HepG2 (cell line): ENCODE data around the gene BTRC. TPM values are rescaled to one million over a fixed set of nuclear protein-coding genes. Genes with fewer than 3 reads are reported as not detected.
A peak's percentile ranks its signal among the peaks of the same experiment; 100 is the strongest.

Source experiments
- AHR ChIP-seq: IDR thresholded peaks from 2 replicates; pipeline ENCODE4 v1.6.1; 2018; ENCODE audit warnings: missing genetic modification reagents, missing compliant biosample characterization
- ARID5B ChIP-seq: IDR thresholded peaks from 2 replicates; pipeline ENCODE4 v1.4.0; 2020; ENCODE audit warnings: mild to moderate bottlenecking, missing genetic modification reagents
- BRF2 ChIP-seq: sonication (generic); formaldehyde crosslinking; IDR thresholded peaks from 2 replicates; pipeline ENCODE4 v1.8.1; 2022; ENCODE audit warnings: mild to moderate bottlenecking, missing genetic modification reagents
- CSRNP1 ChIP-seq: sonication (generic); formaldehyde crosslinking; IDR thresholded peaks from 2 replicates; pipeline ENCODE4 v1.8.1; 2023; ENCODE audit warnings: mild to moderate bottlenecking, missing genetic modification reagents
- FOXC1 ChIP-seq: sonication (generic); formaldehyde crosslinking; IDR thresholded peaks from 2 replicates; pipeline ENCODE4 v1.8.0; 2022; ENCODE audit warnings: mild to moderate bottlenecking, missing genetic modification reagents, borderline replicate concordance
- HNRNPLL ChIP-seq: fragments of 200-400 bp; formaldehyde crosslinking; IDR thresholded peaks from 2 replicates; pipeline ENCODE4 v1.6.1; 2017; ENCODE audit warnings: mild to moderate bottlenecking, low read depth, low read length; ENCODE audit not compliant: poor library complexity, severe bottlenecking
- MAX ChIP-seq: IDR thresholded peaks from 2 replicates; pipeline ENCODE4 v1.6.1; 2012; ENCODE audit warnings: inconsistent platforms
- NCOA1 ChIP-seq: sonication (generic); formaldehyde crosslinking; IDR thresholded peaks from 2 replicates; pipeline ENCODE4 v1.9.0; 2021; ENCODE audit warnings: missing genetic modification reagents
- REL ChIP-seq: sonication (generic); formaldehyde crosslinking; conservative IDR thresholded peaks from 2 replicates; pipeline ENCODE4 v1.8.0; 2022; ENCODE audit warnings: mild to moderate bottlenecking, missing genetic modification reagents, moderate library complexity
- RXRA ChIP-seq: sonication (generic); formaldehyde crosslinking; IDR thresholded peaks from 2 replicates; pipeline ENCODE4 v1.5.1; 2020; ENCODE audit warnings: missing genetic modification reagents
- U2AF2 ChIP-seq: fragments of 200-400 bp; formaldehyde crosslinking; IDR thresholded peaks from 2 replicates; pipeline ENCODE4 v1.6.1; 2017; ENCODE audit warnings: low read depth, mild to moderate bottlenecking, low read length
- UBTF ChIP-seq: sonication (generic); formaldehyde crosslinking; IDR thresholded peaks from 2 replicates; pipeline ENCODE4 v1.4.0; 2020; ENCODE audit warnings: mild to moderate bottlenecking, missing genetic modification reagents
- ZBTB14 ChIP-seq: sonication (generic); formaldehyde crosslinking; IDR thresholded peaks from 2 replicates; pipeline ENCODE4 v1.4.0; 2020; ENCODE audit warnings: missing genetic modification reagents
- ZBTB38 ChIP-seq: sonication (generic); formaldehyde crosslinking; IDR thresholded peaks from 2 replicates; pipeline ENCODE4 v1.5.1; 2020; ENCODE audit warnings: mild to moderate bottlenecking, missing genetic modification reagents
- ZNF225 ChIP-seq: sonication (generic); formaldehyde crosslinking; IDR thresholded peaks from 2 replicates; pipeline ENCODE4 v1.4.0; 2020; ENCODE audit warnings: mild to moderate bottlenecking, missing genetic modification reagents
- ZNF709 ChIP-seq: sonication (generic); formaldehyde crosslinking; IDR thresholded peaks from 2 replicates; pipeline ENCODE4 v1.5.0; 2020; ENCODE audit warnings: mild to moderate bottlenecking, missing genetic modification reagents
- ZNF788 ChIP-seq: sonication (generic); formaldehyde crosslinking; IDR thresholded peaks from 2 replicates; pipeline ENCODE4 v1.5.0; 2020; ENCODE audit warnings: mild to moderate bottlenecking, missing genetic modification reagents, borderline replicate concordance
- ZNF790 ChIP-seq: sonication (generic); formaldehyde crosslinking; IDR thresholded peaks from 2 replicates; pipeline ENCODE4 v1.8.0; 2022; ENCODE audit warnings: missing genetic modification reagents, mild to moderate bottlenecking, borderline replicate concordance
- polyA plus RNA-seq, 8 experiments: library from polyadenylated mRNA; depleted of rRNA in 3 of 8; stranded (reverse) in 7 of 8; unstranded in 1 of 8; fragments of >200 nt; fragmentation: Illumina TruSeq in 4 of 8; extraction: Trizol in 4 of 8; gene quantifications; 2 replicates each; pipeline versions ENCODE4 v1.2.1 to v1.2.3, GENCODE V29; 2011 to 2016; ENCODE audit warnings: low read depth in 4 of 8, missing spikeins in 1 of 8, mixed read lengths in 1 of 8; ENCODE audit not compliant: insufficient read depth in 1 of 8
- total RNA-seq, 5 experiments: library from RNA; depleted of rRNA; stranded (reverse); fragments of >200 nt; fragmentation: Illumina TruSeq; extraction: Trizol; gene quantifications; 2 replicates each; pipeline ENCODE4 v1.2.3, GENCODE V29; 2016; ENCODE audit warnings: low read depth in 1 of 5

The BTRC gene
- total and polyA plus RNA-seq, 2 of the 13 experiments (the other 11 are each of a cell fraction or from before 2014, with no cell fraction given): 12.0 to 14.4 TPM

- TF ChIP-seq ZNF790 (CRISPR knock-in tag) (no peak), FOXC1 (no peak), ZBTB38 (CRISPR knock-in tag) (peak; percentile 4; the same call in 1 of the 2 replicates), NCOA1 (no peak), AHR (CRISPR knock-in tag) (no peak), U2AF2 (no peak), UBTF (CRISPR knock-in tag) (0 out of 2 replicates have a peak, but pooled peaks have one; percentile 43), CSRNP1 (CRISPR knock-in tag) (peak; percentile 59; the same call in 1 of the 2 replicates), ZNF788 (no peak), ZNF709 (CRISPR knock-in tag) (0 out of 2 replicates have a peak, but pooled peaks have one; percentile 1), REL (CRISPR knock-in tag) (0 out of 2 replicates have a peak, but pooled peaks have one; percentile 24), ARID5B (0 out of 2 replicates have a peak, but pooled peaks have one; percentile 2), ZNF225 (CRISPR knock-in tag) (0 out of 2 replicates have a peak, but pooled peaks have one; percentile 15), HNRNPLL (peak; percentile 52), BRF2 (no peak), ZBTB14 (CRISPR knock-in tag) (peak; percentile 77), MAX (peak; percentile 75), RXRA (CRISPR knock-in tag) (no peak)
Measured at GRCh38 chr10:101566333-101567164, 212.6 kb downstream of the BTRC start (continued).
